B cell (primary cell): ENCODE measurements around the gene SNRNP27.

Experiments used
- CTCF ChIP-seq: fragments of 200-600 bp; IDR thresholded peaks from one replicate; pipeline ENCODE4 v1.8.0; 2022; ENCODE audit warnings: antibody characterized with exemption, mild to moderate bottlenecking
- EZH2 ChIP-seq: IDR thresholded peaks from 2 replicates; pipeline ENCODE4 v1.6.1; 2012; ENCODE audit warnings: borderline replicate concordance, low read depth, mild to moderate bottlenecking, moderate library complexity, low read length; ENCODE audit not compliant: insufficient read depth, poor library complexity, severe bottlenecking

- TF ChIP-seq CTCF (no peak), EZH2 (no peak)
Observed at GRCh38 chr2:69954084-69954483, 60.3 kb downstream of the SNRNP27 start.
